ENCODE results near the gene SLC49A3. TPM values are rescaled to one million over a fixed set of nuclear protein-coding genes. Genes with fewer than 3 reads are reported as not detected.
"Not testable (repeated sequence)": the region's sequence is repeated elsewhere in the genome, so short reads cannot be mapped to it uniquely, and the experiment has no call there.

Gene SLC49A3
- total RNA-seq (2014; rRNA removed) (not detected in 2 replicates), Bru-seq, nascent RNA (not detected), BruChase-seq, experiment 1, labeled RNA remaining after a 6-hour chase (percentile 8 among the genes with signal in this experiment), BruChase-seq, experiment 2, labeled RNA remaining after a 2-hour chase (percentile 8 among the genes with signal in this experiment)
- long read RNA-seq: 0 reads

GRCh38 chr4:688854-689681 is at the start of gene SLC49A3:
Gene SLC49A3, minus strand, starts transcription at chr4:689151. Its CDS starts 24 bp downstream, at chr4:689127.
- ATAC-seq (no peak), DNase-seq (no peak)
- BruUV-seq (replicated peaks): no TSS peak
- H4K20me1 ChIP-seq (ENCODE audit: low read length): no peaks in the 10 kb centered on the region
- intact Hi-C loops (cut with micrococcal nuclease): no loop called here
- peak within 1 kb of the TSS; percentile 67; the same call in 1 of the 2 replicates for H3K27ac ChIP-seq (ENCODE audit: low read length)
- no peaks in the 10 kb centered on the region for H3F3A ChIP-seq (ENCODE audit: low read length, unreplicated experiment)
- no peaks in the 10 kb centered on the region for H3K9me2 ChIP-seq (replicated peaks; ENCODE audit: low read length)
- peaks cover 16% of the 10 kb centered on the region for H3K4me1 ChIP-seq (ENCODE audit: insufficient read depth, low read length)
- no peak within 1 kb of the TSS; the same call in 1 of the 2 replicates for H3K4me2 ChIP-seq (ENCODE audit: low read length)
- H3K79me2 ChIP-seq (ENCODE audit: low read length): no peaks in the 10 kb centered on the region
- H3K4me3 ChIP-seq (ENCODE audit: low read length): no peak within 1 kb of the TSS
- POLR2A ChIA-PET (ENCODE audit: unreplicated experiment): no interaction called here
- H2AFZ ChIP-seq (ENCODE audit: low read length): no peak within 1 kb of the TSS
- CTCF ChIA-PET: no interaction called here
- no peak for TF ChIP-seq EZH2phosphoT487 (IDR thresholded peaks at IDR 0.05; ENCODE audit: borderline replicate concordance, low read length)
- no peak within 1 kb of the TSS for H3K9ac ChIP-seq (ENCODE audit: low read length)
- no peaks in the 10 kb centered on the region for H3K36me3 ChIP-seq (ENCODE audit: low read depth, low read length)
- H3K9me3 ChIP-seq (ENCODE audit: low read length): no peaks in the 10 kb centered on the region
- H3K27me3 ChIP-seq (ENCODE audit: low read length): no peaks in the 10 kb centered on the region

GRCh38 chr4:736561-736960 is 47.6 kb upstream of the SLC49A3 start:
- H3K27ac ChIP-seq (ENCODE audit: low read length): not testable (repeated sequence)

GRCh38 chr4:735583-735982 is 46.6 kb upstream of the SLC49A3 start:
- ChIA-PET POLR2A (ENCODE audit: unreplicated experiment) (no interaction called here), CTCF (no interaction called here)
- DNase-seq: no peak
- no peaks in the 10 kb centered on the region for H3F3A ChIP-seq (ENCODE audit: low read length, unreplicated experiment)
- no peak overlapping the region for H3K4me2 ChIP-seq (ENCODE audit: low read length)
- no peak for ATAC-seq
- no peaks in the 10 kb centered on the region for H3K27me3 ChIP-seq (ENCODE audit: low read length)
- no peaks in the 10 kb centered on the region for H4K20me1 ChIP-seq (ENCODE audit: low read length)
- no peak overlapping the region for H3K4me3 ChIP-seq (ENCODE audit: low read length)
- intact Hi-C loops (cut with micrococcal nuclease): no loop called here
- no peak overlapping the region for H3K9ac ChIP-seq (ENCODE audit: low read length)
- H3K9me2 ChIP-seq (replicated peaks; ENCODE audit: low read length): no peaks in the 10 kb centered on the region
- H3K27ac ChIP-seq (ENCODE audit: low read length): no peak overlapping the region
- TF ChIP-seq EZH2 (IDR thresholded peaks at IDR 0.05; ENCODE audit: low read length, unreplicated experiment) (no peak), EZH2phosphoT487 (IDR thresholded peaks at IDR 0.05; ENCODE audit: borderline replicate concordance, low read length) (no peak)
- H3K36me3 ChIP-seq (ENCODE audit: low read depth, low read length): peaks cover 7% of the 10 kb centered on the region
- BruUV-seq (replicated peaks): no TSS peak
- no peaks in the 10 kb centered on the region for H3K79me2 ChIP-seq (ENCODE audit: low read length)
- H2AFZ ChIP-seq (ENCODE audit: low read length): no peak overlapping the region
- no peaks in the 10 kb centered on the region for H3K4me1 ChIP-seq (ENCODE audit: insufficient read depth, low read length)
- H3K9me3 ChIP-seq (ENCODE audit: low read length): no peaks in the 10 kb centered on the region

More at GRCh38 chr4:736561-736960, 47.6 kb upstream of the SLC49A3 start:
- H3K9ac ChIP-seq (ENCODE audit: low read length); H3K79me2 ChIP-seq (ENCODE audit: low read length); POLR2A ChIA-PET (ENCODE audit: unreplicated experiment); ATAC-seq; H3K36me3 ChIP-seq (ENCODE audit: low read depth, low read length); DNase-seq; H3K9me3 ChIP-seq (ENCODE audit: low read length); H3K4me1 ChIP-seq (ENCODE audit: insufficient read depth, low read length); H3K4me3 ChIP-seq (ENCODE audit: low read length); H3K4me2 ChIP-seq (ENCODE audit: low read length); CTCF ChIA-PET; H4K20me1 ChIP-seq (ENCODE audit: low read length); BruUV-seq (replicated peaks); H3K27me3 ChIP-seq (ENCODE audit: low read length); H3F3A ChIP-seq (ENCODE audit: low read length, unreplicated experiment); H3K9me2 ChIP-seq (replicated peaks; ENCODE audit: low read length); H2AFZ ChIP-seq (ENCODE audit: low read length); intact Hi-C loops (cut with micrococcal nuclease): not testable (repeated sequence)

- Histone ChIP-seq H3K4me3 (ENCODE audit: low read length) (no peak overlapping the region), H3K36me3 (ENCODE audit: low read depth, low read length) (peaks cover 7% of the 10 kb centered on the region), H3K27ac (ENCODE audit: low read length) (no peak overlapping the region), H3K4me1 (ENCODE audit: insufficient read depth, low read length) (no peaks in the 10 kb centered on the region), H2AFZ (ENCODE audit: low read length) (no peak overlapping the region), H3K4me2 (ENCODE audit: low read length) (no peak overlapping the region), H3K27me3 (ENCODE audit: low read length) (no peaks in the 10 kb centered on the region), H3K9me2 (replicated peaks; ENCODE audit: low read length) (no peaks in the 10 kb centered on the region), H3K9me3 (ENCODE audit: low read length) (no peaks in the 10 kb centered on the region), H3F3A (ENCODE audit: low read length, unreplicated experiment) (no peaks in the 10 kb centered on the region), H3K9ac (ENCODE audit: low read length) (no peak overlapping the region), H3K79me2 (ENCODE audit: low read length) (no peaks in the 10 kb centered on the region), H4K20me1 (ENCODE audit: low read length) (no peaks in the 10 kb centered on the region)
- ATAC-seq (no peak), DNase-seq (no peak)
- POLR2A ChIA-PET (ENCODE audit: unreplicated experiment): no interaction called here
- CTCF ChIA-PET: no interaction called here
- intact Hi-C loops (cut with micrococcal nuclease): no loop called here
- BruUV-seq (replicated peaks): no TSS peak
- TF ChIP-seq EZH2phosphoT487 (IDR thresholded peaks at IDR 0.05; ENCODE audit: borderline replicate concordance, low read length) (no peak), EZH2 (IDR thresholded peaks at IDR 0.05; ENCODE audit: low read length, unreplicated experiment) (no peak), CTCF (conservative IDR thresholded peaks at IDR 0.05; ENCODE audit: low read depth, low read length) (no peak)
Measured at GRCh38 chr4:734951-735350, 46.0 kb upstream of the SLC49A3 start.
